ENCODE data around the gene DBH.

Gene DBH

DNA sequence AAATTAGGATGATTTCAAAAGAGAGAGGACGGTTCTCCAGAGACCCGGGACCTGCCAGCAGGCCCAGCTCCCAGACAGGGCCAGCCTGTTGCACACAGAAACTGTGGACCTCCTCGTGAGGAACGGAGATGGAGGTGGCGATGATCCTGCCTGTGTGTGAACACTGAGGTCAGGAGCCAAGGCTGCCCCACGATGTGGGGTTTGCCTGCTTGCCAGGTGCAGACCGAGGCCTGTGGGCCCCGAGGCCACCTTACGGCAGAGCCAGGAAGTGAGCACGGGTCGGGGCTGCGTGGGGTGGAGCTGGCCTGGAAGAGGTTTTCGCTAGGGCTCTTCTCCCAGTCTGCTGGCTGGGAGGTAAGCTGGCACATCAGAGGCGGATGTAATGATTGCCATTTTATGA lies 31.3 kb upstream of the DBH start:
- DNase-seq (ENCODE audit: low read depth in 3 of 3): no peak

- DNase-seq (ENCODE audit: low read depth in 3 of 3): no peak
Observed at GRCh38 chr9:133605446-133605845, 30.7 kb upstream of the DBH start.

DNA sequence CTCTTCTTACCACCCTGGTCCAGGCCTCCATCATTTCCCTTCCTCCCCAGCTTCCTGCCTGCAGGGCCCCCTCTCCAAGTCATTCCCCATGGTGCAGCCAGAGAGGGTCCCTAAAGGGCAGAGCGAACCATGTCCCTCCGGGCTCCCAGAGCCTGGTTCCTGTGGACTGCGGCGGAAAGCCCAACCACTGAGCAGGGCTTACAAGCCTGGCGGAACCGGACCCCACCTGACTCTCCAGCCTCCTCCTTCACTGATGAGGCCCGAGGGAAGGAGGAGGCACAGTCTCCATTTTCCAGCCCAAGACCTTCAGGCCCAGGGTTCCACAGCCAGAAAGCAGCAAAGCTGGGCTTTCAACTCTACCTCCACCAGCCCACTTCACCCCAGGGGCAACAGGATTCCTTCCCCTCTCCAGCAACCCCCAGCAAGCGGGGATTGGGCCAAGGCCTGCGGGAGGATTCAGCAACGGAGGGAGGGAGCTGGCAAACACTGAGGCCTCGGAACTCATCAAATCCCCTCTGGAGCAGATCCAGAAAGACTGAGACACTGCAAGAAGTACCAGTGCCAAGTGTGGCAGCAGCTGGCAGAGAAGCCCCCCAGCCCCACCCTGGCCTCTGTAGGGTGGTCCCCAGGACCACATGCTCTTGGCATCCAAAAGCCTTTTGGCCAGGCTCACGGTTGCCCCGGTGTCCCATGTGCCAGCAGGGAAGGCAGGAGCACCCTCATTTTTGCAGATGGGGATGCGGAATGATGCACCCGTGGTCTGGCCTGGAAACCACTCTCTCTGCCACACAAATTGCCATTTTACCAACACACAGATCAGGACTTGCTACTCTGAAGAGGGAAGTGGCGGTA lies 30.1 kb upstream of the DBH start:
- DNase-seq (ENCODE audit: low read depth in 3 of 3): no peak

GRCh38 chr9:133606708-133607025 lies 29.5 kb upstream of the DBH start:
- no peak for DNase-seq (ENCODE audit: low read depth in 3 of 3)

DNA sequence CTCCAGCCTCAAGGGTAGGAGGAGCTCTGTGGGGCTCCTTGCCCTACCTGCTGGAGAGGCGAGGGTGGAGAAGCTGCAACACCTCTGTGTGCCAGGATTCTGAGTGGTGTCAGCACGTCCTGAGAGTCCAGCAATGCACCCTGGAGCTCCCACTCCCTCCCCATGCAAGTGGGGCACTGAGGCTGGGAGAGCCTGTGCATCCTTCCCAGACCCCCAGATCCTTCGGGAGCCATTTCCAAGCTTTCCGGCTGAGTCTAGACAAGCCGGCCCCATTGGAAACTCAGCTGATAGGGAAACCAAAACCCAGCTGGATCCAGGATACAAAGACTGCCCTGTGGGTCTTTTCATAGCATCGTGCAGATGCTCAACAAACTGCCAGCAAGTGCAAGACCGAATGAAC lies 28.8 kb upstream of the DBH start:
- no peak for DNase-seq (ENCODE audit: low read depth in 3 of 3)

DNA sequence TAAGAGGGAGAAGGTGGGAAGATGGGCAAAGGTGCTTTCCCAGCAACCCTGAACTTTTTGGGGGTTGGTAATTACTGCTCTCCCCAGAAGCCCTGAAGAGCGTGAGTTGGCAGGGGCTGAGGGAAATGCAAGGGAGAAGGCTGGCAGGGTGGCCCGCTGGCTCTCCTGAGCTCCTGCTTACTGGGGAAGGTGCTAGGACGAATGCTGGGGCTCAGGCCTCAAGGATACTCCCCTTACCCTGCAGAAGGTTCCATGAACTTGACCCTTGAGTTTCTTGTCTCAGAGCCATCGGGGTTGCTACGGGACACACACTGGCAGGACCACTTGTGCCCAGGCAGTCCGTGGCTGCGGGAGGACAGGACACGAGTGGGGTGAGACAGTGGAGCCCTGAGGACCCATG lies 28.2 kb upstream of the DBH start:
- no peak for DNase-seq (ENCODE audit: low read depth in 3 of 3)

- no peak for DNase-seq (ENCODE audit: low read depth in 3 of 3)
Observed at GRCh38 chr9:133608382-133608781, 27.8 kb upstream of the DBH start.

GRCh38 chr9:133608889-133609288 lies 27.3 kb upstream of the DBH start:
- DNase-seq (ENCODE audit: low read depth in 3 of 3): no peak

GRCh38 chr9:133609311-133610098 lies 26.7 kb upstream of the DBH start, which contains the start of gene FAM163B:
Gene FAM163B (minus strand): TSS chr9:133609389. CDS start chr9:133580223, 29,166 bp downstream.
- DNase-seq (ENCODE audit: low read depth in 3 of 3): no peak

DNA sequence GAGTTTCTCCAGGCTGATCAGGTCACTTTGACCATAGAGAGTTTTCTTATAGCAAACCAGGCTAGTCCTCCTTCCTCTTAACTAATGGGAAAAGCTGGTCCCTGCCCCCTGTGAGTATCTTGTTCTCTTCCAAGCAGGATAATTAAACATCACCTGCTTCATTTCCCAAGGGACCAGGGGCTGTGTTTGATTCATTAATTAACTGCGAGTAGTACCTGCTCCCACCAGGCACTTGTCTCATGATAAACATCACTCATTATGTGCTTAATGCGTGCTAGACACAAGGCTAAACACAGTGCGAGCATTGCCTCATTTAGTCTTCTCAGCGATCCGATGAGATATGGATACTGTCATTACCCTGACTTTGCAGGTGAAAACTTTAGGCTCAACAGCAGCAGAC lies 25.3 kb upstream of the DBH start:
- no peak for DNase-seq (ENCODE audit: low read depth in 3 of 3)

DNA sequence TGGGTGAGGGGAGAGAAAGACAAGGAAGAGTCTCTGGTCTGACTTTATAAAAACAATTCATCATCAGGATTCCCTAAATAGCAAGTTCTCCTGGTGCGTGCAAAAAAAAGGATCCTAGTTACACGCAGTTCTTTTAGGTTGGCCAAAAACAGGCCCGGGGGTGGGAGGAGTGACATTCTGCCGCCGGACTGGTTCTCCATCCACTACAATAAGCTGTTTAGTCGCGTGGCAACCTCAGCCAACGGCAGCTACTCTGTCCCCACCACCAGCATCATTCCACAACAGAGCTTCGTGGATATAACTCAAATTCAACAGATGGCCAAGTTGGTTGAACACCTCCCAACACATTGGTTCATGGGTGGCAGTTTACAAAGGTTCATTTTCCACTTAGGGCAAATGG lies 24.1 kb upstream of the DBH start:
- no peak for DNase-seq (ENCODE audit: low read depth in 3 of 3)

GRCh38 chr9:133612816-133613215 lies 23.3 kb upstream of the DBH start:
- no peak for DNase-seq (ENCODE audit: low read depth in 3 of 3)

DNA sequence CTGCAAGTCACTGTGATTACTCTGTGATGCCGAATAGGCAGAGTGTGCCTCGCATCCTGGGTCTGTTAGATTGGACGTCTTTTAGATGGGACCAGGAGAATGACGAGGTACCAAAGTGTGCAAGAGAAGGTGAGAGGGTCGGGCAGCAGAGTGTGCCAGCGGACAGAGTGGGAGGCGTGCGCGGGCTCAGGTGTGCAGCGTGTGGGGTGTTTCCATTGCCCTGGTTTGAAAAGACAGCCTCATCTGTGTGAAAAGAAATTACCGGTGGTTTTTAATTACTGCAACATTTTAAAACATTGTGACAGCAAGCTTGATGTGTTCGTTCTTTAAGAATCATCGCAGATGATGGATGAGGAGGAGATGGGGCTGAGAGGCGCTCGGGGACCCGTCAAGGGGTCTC lies 22.7 kb upstream of the DBH start:
- DNase-seq (ENCODE audit: low read depth in 3 of 3): no peak

DNA sequence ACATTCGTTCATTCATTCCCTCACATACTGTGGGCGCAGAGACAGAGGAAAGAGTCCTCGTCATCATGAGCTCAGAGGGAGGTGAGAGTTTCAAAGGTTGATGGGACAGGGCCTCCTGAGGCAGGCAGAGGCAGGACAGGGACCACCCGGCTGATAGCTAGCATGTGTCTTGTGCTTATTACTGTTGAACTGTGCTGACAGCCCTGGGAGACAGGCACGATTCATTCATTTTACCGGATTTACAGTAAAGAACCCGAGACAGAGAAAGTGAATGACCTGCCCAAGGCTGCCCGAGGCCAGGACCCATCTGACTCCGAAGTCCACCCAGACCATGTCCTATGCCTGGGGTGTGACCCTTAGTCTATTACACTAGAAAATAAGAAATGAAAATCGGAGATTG lies 22.1 kb upstream of the DBH start:
- DNase-seq (ENCODE audit: low read depth in 3 of 3): no peak

GRCh38 chr9:133614678-133615077 lies 21.5 kb upstream of the DBH start:
- no peak for DNase-seq (ENCODE audit: low read depth in 3 of 3)

DNA sequence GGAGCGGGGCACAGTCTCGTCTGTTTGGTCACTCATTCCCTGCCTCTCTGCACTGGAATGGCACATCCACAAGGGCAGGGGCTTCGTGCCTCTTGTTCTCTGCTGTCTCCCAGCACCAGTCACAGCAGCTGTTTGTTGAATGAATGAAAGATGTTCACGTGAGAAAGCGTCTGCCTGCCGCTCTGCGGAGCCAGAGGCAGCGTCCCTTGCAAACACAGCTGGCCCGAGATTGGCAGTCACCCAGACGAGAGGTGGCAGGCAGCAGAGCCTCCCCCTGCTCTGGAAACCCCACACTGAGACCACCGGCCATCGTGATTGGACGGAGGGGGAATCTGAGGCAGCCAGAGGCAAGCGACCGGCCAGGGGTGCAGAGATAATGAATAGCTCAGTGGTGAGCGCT lies 21.0 kb upstream of the DBH start:
- DNase-seq (ENCODE audit: low read depth in 3 of 3): no peak

- no peak for DNase-seq (ENCODE audit: low read depth in 3 of 3)
Observed at GRCh38 chr9:133615606-133616188, 20.5 kb upstream of the DBH start.

DNA sequence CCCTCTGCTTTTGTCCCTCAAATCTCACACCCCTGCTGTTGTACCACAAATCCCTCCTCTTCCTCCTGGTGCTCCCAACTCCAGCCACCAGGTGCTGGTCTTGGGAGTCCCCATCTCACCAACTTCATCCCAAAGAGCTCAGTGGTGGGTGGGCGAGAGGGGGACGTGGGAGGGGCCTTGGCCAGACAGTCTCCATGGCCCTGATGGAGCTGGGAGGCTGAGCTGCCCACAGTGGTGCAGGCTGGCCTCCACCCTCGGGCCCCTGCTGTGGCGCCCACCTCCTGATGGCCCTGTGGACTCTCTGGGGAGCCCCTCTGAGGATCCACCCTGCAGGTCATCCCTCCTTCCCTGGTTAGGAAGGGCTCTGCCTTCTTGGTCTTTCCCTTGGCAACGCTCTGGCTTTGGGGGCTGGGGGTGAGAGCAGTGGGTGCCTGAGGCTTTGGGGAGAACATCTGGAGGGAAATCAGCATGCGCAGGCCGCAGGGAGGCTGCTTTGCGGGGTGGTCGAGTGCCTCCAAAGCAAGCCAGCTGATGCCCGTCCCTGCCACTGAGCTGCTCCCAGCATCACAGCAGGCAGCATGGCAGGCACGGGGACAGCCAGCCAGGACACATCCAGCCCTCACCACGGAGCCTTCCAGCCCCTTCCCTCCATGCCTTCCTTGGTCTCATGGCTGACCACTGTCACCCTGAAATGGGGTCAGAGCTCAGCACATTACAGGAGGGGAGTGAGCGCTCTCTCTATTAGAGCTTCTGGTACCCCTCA lies 19.3 kb upstream of the DBH start:
- DNase-seq (ENCODE audit: low read depth in 3 of 3): no peak

- no peak for DNase-seq (ENCODE audit: low read depth in 3 of 3)
Observed at GRCh38 chr9:133618726-133619125, 17.4 kb upstream of the DBH start.

- peak in 2 of 3 experiments; percentile 40 to 56 for DNase-seq (ENCODE audit: low read depth in 3 of 3)
Observed at GRCh38 chr9:133619791-133620190, 16.4 kb upstream of the DBH start.

DNA sequence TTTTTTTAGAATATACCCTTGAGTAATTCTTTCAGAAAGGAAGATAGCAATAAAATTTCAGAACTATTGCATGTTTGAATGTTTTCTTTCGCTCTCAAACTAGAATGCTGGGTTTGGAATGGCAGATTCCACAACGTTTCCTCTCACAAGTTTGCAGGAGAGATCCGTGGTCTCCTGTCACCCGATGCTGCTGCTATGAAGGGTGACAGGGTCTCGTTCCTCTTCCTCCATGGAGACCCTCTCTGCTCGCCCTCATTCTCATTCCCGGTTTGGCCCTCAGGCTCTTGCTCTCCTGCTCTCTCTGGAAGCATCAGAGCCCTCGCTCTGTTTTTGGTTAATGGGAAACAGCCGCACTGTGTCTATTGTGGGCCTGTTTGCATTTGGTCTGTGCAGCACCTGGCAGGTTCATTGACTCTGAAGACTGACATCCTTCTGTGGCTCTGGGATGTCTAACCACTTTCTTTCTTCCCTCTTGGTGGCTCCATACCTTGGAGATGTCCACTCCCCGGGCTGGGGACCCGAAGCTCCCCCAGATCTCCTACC lies 14.4 kb upstream of the DBH start:
- DNase-seq (ENCODE audit: low read depth in 3 of 3): no peak

- no peak for DNase-seq (ENCODE audit: low read depth in 3 of 3)
Observed at GRCh38 chr9:133622555-133622954, 13.6 kb upstream of the DBH start.
